Retinal pigment epithelial cell (primary cell): Measurements from ENCODE around the gene ECM2.

Source experiments
- DNase-seq: peaks from one replicate; pipeline ENCODE4 v3.0.0-alpha.2; 2010; ENCODE audit warnings: low read depth
- H3K4me3 ChIP-seq: 2 replicates; pipeline ENCODE4 v1.5.1; 2011; ENCODE audit warnings: mild to moderate bottlenecking, low read length, control low read depth, moderate library complexity
- TF ChIP-seq, protein P1 (sequence below): conservative IDR thresholded peaks from 2 replicates; pipeline ENCODE4 v1.5.1; 2011; ENCODE audit warnings: low read depth, low read length, control low read depth, inconsistent platforms

ECM2 gene

DNA sequence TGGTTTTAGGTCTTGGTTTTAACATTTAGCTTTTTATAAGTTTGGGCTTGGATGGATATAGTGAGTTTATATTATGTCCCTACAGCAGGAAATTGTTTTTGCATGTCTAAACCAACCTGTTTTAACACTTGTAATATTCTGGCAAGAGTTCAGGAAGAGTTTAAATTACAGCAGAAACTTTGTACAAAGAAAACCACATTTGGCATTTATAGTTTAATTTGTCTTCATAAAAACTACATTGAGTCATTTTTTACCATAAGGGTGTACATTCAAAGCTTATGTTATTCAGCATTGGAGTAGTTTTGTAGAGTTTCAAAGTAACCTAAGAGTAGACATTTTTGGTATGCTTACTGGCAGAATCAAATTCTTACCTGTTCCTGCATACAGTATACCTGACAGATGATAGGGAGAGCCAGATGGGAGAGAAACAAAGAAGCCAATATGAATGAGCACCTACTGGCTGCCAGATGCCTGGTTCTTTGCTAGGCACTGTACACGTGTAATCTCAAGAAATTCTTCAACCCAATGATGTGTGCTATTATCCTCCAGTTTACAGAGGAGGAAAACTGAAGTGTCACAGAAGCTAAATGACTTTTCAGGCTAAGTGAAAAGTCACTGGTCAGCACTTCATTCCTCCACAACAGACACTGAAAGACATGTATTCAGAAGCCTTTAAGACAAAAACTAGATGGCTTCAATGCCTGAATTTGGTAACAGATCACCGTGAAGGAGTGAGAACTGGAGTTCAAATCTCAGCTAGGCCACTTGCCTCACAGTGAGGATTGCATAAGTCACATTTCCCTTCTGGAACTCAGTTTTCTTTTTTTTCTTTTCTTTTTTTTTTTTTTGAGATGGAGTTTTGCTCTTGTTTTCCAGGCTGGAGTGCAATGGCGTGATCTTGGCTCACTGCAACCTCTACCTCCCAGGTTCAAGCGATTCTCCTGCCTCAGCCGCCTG, 25.9 kb upstream of the ECM2 start:
- TF ChIP-seq, protein P1, sequence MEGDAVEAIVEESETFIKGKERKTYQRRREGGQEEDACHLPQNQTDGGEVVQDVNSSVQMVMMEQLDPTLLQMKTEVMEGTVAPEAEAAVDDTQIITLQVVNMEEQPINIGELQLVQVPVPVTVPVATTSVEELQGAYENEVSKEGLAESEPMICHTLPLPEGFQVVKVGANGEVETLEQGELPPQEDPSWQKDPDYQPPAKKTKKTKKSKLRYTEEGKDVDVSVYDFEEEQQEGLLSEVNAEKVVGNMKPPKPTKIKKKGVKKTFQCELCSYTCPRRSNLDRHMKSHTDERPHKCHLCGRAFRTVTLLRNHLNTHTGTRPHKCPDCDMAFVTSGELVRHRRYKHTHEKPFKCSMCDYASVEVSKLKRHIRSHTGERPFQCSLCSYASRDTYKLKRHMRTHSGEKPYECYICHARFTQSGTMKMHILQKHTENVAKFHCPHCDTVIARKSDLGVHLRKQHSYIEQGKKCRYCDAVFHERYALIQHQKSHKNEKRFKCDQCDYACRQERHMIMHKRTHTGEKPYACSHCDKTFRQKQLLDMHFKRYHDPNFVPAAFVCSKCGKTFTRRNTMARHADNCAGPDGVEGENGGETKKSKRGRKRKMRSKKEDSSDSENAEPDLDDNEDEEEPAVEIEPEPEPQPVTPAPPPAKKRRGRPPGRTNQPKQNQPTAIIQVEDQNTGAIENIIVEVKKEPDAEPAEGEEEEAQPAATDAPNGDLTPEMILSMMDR = no peak
- H3K4me3 ChIP-seq = no peak overlapping the region
- no peak for DNase-seq

DNA sequence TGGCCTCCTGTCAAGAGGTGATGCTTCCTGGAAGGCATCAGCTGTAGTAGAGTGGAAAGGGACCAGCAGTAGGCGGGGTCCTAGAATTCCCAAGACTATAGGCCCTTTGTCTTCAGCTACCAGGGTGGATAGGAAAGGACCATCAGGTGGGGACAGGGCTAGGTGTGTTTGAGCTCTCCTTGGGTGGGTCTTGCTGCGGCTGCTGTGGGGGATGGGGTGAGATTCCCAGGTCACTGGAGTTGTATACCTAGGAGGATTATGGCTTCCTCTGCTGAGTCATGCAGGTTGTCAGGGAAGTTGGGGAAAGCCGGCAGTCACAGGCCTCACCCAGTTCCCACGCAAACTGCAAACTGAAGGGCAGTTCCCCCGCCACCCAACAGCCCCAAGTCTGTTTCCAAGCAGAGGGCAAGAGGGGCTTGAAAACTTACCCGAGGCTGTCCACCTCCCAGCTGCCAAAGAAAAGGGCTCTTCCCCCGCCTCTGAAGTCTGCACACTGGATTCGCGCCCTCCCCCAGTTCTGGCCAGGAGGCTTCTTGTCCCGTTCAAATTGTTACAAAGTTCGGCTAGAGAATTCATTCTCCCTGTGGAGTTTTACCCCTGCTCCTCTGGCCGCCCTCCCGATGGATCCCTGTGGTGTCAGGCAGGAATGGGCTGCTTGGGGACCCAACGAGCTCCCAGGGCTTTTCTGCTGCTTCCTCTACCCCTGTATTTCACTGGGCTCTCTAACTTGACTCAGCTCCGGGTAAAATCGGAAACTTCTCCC, 23.0 kb upstream of the ECM2 start:
- DNase-seq = no peak
- TF ChIP-seq, protein P1 = no peak
- no peak overlapping the region for H3K4me3 ChIP-seq

DNA sequence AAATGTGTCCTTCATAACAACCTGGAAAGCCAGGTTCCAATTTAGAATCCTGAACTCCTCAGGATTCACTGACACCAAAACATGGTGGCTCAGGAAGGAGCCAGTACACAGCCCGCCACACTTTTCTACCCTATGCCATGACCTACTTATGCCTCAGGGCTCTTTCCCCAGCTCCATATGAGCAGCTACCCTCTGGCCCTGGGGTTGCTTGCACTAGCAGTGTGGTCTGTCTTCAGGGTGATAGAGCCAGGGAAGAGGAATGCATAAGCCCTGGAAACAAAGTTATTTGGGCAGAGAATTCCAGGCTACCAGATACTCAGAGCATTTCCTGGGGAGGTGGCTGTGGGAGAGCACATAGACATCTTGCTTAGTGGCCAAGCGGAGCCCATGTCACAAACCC, 15.0 kb upstream of the ECM2 start:
- no peak overlapping the region for H3K4me3 ChIP-seq
- DNase-seq = no peak
- TF ChIP-seq, protein P1 = no peak

DNA sequence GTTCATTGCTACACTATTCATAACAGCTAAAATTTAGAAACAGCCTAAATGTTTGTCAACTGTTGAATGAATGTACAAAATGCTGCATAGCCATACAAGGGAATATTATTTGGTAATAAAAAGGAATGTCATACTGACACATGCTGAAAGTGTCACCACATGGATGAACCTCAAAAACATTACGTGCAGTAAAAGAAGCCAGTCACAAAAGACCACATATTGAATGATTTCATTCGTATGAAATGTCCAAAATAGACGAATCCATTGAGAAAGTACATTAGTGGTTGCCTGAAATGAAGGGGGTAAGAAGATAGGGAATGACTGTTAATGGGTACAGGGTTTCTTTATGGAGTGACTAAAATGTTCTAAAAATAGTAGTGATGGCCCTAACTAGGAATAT, 11.6 kb upstream of the ECM2 start:
- TF ChIP-seq, protein P1 = no peak
- H3K4me3 ChIP-seq = no peak overlapping the region
- DNase-seq = no peak

DNA sequence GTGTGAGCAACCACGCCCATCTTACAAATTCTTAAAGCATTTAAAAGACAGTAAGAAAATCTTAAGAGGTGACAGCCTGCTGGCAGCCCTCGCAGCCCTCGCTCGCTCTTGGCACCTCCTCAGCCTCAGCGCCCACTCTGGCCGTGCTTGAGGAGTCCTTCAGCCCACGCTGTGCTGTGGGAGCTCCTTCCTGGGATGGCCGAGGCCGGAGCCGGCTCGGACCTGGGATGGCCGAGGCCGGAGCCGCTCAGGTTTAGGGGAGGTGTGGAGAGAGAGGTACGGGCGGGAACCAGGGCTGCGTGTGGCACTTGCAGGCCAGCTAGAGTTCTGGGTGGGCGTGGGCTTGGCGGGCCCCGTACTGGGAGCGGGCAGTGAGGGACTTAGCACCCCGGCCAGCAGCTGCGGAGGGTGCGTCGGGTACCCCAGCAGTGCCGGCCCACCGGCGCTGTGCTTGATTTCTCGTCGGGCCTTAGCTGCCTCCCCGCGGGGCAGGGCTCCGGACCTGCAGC, 9.3 kb upstream of the ECM2 start:
- TF ChIP-seq, protein P1 = no peak
- DNase-seq = no peak
- H3K4me3 ChIP-seq = no peak overlapping the region

DNA sequence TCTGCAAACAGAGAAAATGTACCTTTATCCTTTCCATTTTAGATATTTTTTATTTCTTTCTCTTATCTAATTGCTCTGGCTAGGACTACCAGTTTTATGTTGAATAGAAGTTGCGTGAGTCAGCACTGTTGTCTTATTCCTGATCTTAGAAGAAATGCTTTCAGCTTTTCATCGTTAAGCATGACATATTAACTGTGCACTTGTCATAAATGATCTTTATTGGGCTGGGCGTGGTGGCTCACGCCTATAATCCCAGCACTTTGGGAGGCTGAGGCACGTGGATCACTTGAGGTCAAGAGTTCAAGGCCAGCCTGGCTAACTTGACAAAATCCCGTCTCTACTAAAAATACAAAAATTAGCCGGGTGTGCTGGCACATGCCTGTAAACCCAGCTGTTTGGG, 8.2 kb upstream of the ECM2 start:
- TF ChIP-seq, protein P1 = no peak

More for the DNA sequence above, 8.2 kb upstream of the ECM2 start:
- no peak overlapping the region for H3K4me3 ChIP-seq
- DNase-seq = no peak
